NCI-H128 (cell line): ENCODE data around the gene PHEX.

ENCODE experiments used
- DNase-seq: peaks from one replicate; lab custom pipeline; 2025; ENCODE audit not compliant: unreplicated experiment; lab: John Stamatoyannopoulos, UW

The PHEX gene

GRCh38 chrX:22147214-22147613 lies 115.1 kb downstream of the PHEX start:
- DNase-seq = no peak

DNA sequence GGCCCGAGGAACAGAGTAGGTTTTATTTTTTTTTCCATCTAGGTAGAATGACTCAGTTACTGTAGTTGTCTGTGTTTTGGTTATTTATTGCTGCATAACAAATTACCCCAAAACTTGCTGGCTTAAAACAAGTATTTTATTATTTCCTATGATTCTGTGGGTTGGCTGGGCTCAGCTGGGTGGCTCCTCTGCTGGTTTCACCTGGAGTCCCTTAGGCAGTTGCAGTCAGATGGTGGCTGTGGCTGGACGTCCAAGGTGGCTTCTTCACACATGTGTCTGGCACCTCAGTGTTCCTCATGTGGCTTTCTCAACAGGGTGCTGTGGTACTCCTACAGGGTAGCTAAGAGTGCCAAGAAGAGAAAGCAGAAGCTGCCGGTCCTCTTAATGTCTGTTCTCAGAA lies 115.8 kb downstream of the PHEX start:
- DNase-seq = no peak

DNA sequence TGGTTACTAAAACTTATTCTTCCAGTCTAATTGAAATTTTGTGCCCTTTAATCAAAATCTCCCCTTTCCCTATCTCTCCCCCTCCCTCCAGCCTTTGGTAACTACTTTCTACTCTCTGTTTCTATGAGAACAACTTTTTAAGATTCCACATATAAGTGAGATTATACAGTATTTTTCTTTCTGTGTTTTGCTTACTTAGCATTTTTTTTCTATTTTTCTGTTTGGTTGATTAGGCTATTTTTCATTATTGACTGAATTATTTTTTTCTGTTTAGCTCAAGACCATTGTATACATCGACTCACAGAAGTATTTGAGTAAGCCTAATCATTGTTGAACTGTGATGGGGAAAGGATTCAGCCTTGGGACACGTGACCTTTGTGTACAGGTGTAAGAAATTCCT lies 116.4 kb downstream of the PHEX start:
- DNase-seq = no peak

DNA sequence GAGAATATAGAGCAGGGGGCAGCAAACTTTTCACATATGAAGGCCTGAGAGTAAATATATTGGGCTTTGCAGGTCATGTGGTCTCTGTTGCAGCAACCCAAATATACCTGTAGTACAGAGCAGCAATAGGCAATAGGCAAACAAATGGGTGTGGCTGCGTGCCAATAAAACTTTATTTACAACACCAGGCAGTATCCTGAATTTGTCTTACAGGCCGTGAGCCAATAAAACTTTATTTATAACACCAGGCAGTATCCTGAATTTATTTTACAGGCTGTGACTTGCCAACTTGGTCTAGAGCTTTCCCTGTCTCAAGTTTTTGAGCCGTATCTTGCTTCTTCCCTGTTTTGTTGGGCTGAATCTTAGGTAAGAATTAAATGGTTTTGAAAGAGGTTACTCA lies 118.2 kb downstream of the PHEX start:
- no peak for DNase-seq

- no peak for DNase-seq
These were observed 123.0 kb downstream of the PHEX start for GRCh38 chrX:22155126-22155525.

DNA sequence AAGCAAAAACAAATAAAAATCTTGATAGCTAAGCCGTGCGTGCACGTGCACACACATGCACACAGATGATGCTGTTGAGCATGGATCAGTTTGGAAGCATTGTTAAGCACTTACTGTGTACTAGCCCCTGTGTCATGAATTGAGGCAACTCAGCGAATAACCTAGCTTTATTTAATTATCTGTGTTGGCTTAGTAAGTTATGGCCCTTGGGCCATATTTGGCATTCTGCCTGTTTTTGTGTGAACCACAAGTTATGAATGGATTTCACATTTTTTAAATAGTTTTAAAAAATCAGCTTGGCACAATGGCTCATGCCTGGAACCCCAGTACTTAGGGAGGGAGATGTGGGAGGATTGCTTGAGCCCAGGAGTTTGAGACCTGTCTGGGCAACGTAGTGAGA lies 126.9 kb downstream of the PHEX start:
- DNase-seq = no peak

DNA sequence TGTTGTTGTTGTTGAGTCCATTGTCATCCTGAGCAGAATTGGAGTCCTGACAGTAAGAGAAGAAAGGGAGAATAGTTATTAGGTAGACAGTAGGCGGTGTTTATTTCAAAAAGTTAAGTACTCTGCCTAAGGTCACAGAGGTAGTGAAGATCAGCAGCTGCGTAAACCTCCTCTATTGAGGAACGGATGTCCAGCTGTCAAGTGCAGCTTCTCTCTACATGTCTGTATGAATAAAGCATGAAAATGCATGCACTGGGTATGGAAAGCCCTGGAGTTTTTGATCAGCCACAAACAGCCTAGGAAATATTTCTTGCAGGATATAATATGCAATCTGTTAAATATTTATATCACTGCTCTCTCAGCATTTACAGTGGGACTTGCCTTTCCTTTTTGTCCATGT lies 131.2 kb downstream of the PHEX start:
- DNase-seq = no peak

- DNase-seq = no peak
These were observed 132.8 kb downstream of the PHEX start for GRCh38 chrX:22164770-22165388.

- DNase-seq = no peak
These were observed 133.8 kb downstream of the PHEX start for GRCh38 chrX:22165732-22166457.

DNA sequence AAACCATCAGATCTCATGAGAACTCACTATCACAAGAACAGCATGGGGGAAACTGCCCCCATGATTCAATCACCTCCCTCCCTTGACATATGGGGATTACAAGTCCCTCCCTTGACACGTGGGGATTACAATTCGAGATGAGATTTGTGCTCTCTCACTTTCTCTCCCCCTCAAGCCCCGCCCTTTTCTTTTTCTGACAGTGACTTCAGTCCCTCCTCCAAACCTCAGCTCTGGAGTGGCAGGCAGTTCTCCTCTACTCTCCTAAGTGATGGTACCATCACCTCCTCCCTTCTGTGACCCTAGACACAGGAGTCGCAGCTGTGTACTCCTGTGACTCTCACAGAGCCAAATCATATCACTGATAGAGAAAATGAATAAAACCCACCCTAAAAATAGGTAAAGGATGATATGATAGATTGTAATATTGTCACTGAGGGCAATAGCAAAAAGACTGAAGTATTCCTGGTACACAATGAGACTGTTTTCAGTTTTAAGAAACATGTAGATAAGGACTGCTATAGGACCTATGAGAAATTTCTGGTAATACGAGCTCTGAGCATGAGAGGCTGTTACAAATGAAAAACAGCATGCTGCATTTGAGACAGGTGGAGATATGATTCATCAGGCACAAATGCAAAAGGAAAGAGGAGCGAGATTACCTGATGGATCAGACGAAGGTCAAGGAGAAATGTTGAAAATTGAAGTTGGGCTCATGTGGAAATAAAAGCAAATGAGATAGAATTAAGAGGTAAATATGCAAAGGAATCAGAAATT lies 139.3 kb downstream of the PHEX start:
- DNase-seq = no peak

- no peak for DNase-seq
These were observed 141.8 kb downstream of the PHEX start for GRCh38 chrX:22173966-22174365.

- DNase-seq = no peak
These were observed 145.9 kb downstream of the PHEX start for GRCh38 chrX:22177950-22178515.

GRCh38 chrX:22184096-22184495 lies 152.0 kb downstream of the PHEX start:
- no peak for DNase-seq

GRCh38 chrX:22186165-22186564 lies 154.0 kb downstream of the PHEX start:
- DNase-seq = no peak

DNA sequence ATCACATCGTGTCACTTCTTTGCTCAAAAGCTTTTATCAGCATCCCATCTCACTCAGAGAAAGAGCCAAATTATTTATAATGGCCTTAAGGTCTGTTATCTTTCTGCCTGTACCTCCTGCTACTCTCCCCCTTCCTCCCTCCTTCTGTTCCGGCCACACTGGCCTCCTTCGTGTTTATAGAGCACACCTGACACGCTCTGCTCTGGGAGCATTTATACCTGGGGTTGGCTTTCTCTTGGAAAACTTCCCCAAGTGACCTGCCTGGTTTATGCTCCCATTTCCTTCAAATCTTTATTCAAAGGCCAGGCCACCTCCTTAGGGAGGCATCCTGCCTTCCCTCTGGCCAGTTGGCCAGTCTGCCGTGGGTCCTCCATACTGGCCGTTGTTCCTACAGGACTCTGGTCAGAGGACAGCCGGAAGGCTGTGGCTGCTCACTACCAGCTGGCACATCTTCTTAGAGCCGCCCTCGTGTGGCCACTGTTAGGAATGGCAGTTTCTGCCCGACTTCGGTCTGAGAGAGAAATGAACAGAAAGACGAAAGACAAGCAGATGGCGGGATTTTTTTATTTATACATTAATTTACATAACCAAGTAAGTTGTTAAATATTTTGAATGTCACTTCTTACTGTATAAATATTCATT lies 160.4 kb downstream of the PHEX start:
- no peak for DNase-seq

DNA sequence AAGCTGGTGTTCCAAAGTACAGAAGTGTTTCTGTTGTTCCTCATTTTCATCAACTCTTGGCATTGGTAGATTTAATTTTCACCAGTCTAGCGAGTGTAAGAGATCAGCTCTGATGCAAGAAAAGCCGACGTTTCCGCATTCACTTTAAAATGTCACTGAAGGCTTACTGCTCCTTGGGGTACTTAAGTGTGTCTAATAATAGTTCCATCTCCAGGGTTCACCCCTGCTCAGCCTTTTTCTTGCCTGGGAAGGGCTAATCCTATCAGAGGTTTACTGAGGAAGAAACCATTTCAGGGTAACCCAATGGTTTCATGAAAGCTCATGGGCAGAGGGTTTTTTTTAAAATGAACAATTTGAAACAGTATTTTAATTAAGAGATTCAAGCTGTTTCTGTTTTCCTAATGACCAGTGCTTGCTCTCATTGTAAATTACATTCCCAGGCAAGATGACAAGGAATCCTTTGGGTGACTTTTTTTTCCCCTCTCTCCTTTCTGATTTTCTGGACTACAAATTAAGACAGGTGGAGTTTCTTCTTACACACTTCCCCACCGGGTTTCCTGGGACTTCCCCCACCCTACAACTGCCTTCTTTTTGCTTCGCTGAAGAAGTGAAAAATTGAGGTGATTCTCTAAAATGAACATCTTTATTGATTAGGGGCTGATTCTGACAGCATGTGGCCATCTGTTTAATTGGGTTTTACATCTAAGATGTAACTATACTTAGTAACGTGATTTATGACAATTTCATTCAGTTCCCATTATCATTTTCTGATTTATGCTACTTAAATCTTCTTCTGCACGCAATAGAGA lies 161.9 kb downstream of the PHEX start:
- no peak for DNase-seq

- no peak for DNase-seq
These were observed 162.5 kb downstream of the PHEX start for GRCh38 chrX:22194660-22194945.

- no peak for DNase-seq
These were observed 164.0 kb downstream of the PHEX start for GRCh38 chrX:22196149-22196548.

DNA sequence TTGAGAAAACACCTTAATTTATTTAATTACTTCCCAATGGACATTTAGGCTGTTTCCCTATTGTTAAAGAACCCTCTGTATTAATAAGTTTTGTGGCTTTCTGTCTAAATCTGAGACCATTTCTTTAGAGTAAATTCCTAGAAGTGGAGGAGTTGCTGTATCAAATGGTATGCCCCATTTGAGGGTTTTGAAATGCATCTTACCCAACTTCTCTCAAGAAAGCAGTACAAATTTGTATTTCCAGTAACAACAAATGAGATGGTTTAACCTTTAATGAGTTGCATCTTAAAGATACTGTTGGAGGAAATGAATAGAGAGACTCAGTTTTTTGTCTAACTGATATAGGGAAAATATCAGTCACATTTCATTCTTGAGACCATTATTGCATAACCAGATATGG lies 170.1 kb downstream of the PHEX start:
- no peak for DNase-seq

- no peak for DNase-seq
These were observed 171.1 kb downstream of the PHEX start for GRCh38 chrX:22203186-22203585.

- DNase-seq = no peak
These were observed 174.7 kb downstream of the PHEX start for GRCh38 chrX:22206781-22207180.
